DMS79 (cell line): ENCODE measurements around the gene DHX35.

ENCODE experiments used
- DNase-seq: peaks from one replicate; lab custom pipeline; 2025; lab: John Stamatoyannopoulos, UW

The DHX35 gene

DNA sequence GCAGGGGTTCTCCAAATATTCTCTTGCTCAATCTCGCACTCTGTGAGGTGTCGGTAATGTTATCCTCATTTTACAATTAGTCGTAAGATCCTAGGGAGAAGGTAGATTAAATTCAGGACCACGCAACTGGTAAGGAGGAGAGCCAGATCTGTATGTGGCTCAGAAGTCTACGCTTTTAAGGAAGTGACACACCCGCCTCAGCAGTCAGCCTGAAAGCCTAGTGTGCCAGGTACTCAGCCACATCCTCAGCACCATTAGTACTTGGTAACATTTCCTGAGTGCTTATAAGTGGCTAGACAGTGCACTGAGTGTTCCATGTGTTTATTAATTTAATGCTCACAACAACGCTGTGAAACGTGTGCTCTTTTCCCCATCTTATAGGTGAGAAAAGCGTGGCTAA lies 63.7 kb downstream of the DHX35 start:
- no peak for DNase-seq

DNA sequence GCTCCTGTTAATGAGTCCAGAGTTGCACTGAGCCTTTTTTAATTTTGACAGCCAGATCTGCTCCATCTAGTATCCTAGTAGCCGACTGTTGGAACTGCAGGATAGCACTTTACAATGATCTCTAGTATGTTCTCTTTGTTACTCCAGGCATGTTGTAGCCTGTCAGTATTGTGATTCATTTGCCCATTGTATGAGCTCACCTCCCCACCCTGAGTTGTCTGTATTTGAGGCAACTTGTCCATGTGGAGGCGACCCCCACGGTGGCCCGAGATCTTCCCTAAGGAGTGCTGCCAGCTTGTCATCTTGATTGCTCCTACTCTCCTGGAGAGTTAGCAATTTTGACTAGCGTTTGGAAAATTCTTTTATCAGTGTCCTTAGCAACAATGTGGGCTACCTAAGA lies 67.2 kb downstream of the DHX35 start:
- no peak for DNase-seq

DNA sequence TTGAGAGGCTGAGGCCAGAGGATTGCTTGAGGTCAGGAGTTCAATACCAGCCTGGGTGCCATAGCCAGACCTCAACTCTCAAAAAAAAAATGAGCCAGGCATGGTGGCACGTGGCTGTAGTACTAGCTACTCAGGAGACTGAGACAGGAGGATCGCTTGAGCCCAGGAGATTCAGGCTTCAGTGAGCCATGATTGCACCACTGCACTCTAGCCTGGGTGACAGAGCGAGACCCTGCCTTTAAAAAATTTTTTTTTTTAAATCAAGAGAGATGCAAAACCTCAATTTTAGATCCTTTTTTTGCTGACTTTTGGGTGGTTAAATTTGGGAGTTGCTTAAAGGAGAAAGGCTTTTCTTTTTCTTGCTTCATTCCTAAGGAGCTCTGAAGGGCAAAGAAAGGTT lies 70.9 kb downstream of the DHX35 start:
- DNase-seq = no peak

DNA sequence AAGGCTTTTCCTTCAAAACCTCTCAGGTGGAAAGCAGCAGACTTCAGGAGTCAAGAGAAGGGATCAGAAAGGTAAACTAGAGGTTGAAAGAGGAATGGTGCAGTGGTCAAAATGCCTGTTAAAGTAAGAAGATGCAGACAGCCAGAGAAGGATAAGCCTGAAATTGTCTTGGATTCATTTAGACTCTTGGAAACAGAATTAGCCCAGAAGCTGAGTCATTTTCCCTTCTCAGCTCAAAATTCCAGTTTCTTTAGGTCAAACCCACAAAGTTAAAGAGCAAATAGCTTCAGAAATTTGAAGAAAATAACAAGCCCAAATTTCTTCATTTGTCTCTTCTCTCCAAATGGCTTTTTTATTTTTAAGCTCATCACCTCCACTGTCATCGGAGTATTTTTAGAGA lies 73.9 kb downstream of the DHX35 start:
- DNase-seq = no peak

DNA sequence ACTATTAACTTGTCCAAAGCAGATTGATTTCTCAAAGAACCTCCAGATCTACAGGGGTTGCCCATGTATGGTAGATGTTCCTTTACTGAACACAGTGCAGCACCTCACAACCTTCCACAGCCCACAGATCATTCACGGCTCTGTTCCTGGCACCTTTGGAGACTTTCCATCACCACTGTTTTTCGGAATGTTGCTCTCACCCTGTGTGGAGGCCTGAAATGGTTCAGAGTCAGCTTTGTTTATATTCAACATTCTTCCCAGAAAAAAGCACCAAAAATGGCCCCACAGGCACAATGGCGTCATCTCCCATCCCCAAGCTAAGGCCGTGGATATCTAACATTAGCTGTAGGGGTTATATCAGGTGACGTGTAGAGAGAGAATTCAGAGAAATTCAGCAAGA lies 74.7 kb downstream of the DHX35 start:
- DNase-seq = no peak

DNA sequence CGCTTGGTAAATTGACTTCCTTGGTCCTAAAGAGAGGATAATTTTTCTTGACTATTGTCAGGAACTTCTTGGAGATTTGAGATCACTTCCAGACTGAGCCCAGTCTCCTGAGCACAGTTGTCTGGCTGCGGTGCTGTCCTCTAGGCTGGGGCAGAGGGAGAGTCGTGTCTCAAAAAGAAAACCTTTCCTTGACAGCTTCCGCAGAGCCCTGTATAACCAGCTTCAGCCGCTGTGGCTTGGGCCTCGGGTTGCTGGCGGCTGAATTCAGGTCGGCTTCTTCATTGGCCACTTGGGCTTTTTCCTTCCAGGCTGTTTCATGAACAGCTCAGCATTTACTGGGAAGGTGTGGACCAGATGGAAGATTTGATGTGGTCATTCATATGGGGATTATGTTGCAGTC lies 75.9 kb downstream of the DHX35 start:
- no peak for DNase-seq

DNA sequence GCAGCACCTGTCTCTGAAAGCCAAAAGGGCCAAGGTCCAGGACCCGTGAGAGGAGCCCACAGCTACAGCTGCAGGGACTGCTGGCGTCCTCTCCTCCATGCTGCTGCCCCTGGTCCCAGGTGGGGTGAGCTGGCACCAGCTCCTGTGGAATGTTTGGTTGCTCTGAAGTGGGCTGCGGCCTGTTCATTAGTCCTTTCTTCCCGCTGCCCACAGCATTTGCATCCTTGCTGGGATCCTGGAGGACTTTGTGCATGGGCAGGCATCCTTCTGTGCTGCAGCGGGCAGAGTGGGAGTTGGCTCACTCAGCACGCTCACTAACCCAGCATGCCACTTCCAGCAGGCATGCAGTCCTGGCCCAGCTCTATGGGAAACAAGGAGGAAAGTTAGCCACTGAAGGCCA lies 76.4 kb downstream of the DHX35 start:
- no peak for DNase-seq

DNA sequence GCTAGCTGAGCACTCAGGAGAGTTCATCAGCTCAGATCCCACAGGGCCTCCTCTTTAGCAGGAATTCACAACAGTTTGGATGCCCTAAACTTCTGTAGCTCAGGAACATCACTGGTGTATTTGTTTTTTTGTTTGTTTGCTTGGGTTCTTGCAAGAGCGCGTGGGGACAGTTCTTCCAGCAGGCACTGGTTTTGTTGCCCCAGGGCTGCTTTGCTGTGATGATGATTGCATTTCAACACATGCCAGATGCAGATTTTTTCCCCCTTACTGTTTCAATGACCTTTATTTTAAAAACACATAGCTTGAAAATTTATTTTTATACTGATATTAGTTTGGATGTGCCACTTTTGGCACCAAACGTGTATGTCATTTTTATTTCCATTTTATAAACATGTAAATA lies 77.1 kb downstream of the DHX35 start:
- no peak for DNase-seq

DNA sequence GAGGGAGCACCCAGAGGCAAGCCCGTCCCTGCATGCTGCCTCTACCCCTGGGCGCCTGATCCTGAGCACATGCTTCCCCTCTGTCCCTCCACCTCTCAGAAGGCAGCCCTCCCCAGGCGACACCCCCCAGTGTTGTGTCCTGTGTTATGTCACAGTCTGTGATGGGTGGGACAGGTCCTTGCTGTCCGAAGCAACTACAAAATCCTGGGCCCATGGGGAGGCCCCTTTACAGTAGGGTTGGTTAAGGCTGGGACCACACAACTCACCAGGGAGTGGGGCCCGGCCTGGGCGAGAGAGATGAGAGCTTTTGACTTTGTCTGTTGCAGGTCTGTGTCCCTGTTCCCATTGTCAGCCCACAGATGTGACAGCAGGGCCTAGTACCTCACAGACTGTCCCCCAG lies 78.0 kb downstream of the DHX35 start:
- no peak for DNase-seq

DNA sequence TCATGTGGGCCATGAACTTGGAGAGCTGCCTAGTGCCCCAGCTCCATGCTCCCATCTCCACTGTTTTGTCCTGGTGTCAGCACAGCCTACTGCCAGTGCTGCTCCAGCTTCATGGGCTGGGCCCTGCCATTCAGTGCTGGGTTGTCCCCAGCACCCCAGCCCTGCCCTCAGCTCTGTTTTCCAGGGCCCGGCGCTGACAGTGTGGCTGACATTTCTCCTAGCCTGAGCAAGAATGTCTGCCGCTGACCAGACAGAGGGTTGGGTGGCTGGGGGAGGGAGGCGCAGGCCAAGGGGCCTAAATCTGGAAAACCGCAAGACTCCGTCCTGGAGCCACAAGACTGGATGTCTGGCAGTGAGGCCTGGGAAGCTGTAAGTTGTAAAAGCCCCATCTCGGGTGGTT lies 78.9 kb downstream of the DHX35 start:
- no peak for DNase-seq

DNA sequence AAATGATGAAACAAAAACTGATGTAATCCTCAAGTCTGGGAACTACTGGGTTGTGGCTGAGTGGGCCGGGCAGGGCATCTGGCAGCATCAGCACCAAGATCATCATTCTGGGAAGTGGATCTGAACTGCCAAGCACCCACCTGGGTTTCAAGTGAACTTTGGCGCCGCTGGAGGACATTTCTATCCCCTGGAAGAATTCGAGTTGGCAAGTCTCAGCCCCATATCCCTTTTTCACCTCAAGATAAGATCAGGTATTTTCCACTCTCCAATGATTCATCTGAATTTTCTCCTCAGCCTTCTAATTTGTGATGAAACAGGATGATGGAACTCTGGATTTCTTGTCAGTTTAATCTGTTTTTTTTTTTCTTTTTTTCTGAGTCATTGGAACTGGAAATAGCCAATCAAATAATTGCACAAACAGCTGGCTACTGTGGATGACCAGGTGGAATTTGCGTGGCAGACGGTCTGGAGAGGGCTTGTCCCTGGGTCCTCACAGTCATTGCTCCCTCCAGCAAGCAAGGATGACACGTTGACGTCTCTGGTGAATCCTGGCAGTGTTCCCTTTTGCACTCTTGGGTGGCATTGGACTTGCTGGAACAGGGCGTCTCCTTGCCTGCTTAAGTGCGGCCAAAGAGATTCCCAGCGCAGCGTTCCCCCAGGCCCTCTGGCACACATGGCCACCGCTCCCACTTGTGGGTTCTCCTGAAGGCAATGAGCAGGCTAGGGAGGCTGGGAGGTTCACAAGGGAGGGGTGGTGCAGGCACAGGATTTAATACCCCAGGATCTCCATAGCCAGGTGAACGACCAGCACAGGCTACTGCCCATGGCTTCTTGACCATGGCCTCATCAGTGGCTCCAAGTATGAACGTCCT lies 80.4 kb downstream of the DHX35 start:
- DNase-seq = no peak

DNA sequence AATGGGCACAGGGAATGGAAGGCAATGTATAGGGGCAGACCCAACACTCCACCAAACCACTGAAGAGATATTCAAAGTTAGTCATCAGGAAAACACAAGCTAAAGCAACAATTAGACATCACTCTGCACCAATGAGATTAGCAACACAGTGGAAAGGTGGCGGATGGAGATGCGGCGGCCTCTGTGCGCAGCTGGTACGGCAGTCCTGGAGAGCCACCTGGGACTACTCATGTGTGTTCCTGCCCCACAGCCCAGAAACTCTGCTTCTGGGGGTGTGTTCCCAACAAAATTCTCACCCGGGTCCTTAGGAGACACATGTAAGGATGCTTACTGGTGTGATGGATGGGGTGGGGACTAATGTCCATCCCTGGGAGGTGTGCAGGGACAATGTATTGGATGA lies 82.4 kb downstream of the DHX35 start:
- no peak for DNase-seq

DNA sequence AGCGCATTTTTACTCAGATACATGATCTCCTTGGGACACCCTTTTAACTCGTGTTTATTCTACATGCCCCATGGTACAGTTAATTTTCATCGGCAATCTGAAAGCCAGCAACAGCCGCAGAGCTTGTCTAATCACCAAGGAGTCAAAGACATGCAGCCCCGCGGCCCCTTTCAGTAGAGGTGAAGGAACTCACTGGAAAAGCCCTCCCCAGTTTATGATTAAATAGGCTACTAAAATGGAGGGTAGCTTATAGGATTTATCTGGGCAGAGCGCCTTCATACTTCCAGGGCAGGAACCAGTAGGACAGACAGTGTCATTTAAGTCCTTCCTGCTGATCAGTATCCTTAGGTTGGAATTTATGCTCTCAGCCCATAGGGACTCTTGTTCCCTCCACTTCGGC lies 83.5 kb downstream of the DHX35 start:
- no peak for DNase-seq

DNA sequence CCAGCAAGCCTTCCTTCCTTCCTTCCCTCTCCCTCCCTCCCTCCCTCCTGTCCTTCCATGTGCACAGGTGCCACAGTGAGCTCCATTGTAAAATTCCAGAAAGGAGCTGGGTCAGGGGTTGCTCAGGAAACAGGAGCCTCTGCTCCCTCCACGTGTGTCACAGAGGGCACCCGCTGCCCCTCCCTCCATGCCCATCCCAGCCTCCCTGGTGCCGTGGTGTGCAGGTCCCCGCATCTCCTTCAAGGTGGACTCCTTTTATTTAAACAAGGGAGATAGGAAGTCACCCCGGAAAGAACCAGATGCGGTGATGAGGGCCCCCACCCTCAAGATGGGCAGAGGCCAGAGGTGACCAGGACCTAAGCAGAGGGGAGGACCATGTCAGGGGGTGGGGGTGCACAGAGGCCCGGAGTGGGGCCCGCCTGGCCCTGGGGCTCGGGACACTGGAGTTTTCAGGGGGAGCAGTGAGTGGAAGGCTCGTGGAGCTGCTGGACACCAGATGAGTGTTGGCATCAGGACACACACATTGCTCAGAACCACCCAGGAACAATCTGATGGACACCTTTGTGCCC lies 85.4 kb downstream of the DHX35 start:
- DNase-seq = no peak

DNA sequence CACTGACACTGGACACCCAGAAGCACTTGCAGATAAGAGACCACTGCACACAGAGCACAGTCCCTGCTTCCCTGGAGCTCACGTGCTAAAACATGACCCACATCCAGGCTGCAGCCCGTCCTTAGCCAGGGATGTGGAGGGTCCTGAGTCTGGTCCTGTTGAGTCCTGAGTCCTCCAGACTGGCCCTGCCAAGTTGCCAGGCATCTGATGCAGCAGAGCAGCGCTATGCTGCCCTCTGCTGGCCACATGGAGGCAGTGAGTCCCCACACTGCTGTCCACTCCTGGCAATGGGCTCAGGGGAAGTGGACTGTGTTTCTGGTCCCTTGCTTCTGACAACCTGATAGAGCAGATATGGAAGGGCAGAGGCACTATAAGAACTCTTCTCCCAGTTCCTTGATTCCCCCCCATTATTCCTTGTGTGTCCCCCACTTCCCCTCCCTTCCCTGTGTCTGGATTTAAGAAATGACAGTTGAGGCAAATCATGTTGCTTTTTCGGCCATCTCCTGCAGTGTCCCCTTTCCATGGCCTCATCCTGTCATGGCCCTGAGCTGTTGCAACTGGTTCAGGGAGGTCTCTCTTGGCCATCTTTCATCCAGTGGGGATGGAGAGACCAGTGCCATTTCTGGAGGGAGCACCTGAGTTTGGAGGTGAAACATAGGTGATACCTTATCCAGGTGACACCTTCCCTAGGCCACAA lies 86.0 kb downstream of the DHX35 start:
- DNase-seq = peak; percentile 5

DNA sequence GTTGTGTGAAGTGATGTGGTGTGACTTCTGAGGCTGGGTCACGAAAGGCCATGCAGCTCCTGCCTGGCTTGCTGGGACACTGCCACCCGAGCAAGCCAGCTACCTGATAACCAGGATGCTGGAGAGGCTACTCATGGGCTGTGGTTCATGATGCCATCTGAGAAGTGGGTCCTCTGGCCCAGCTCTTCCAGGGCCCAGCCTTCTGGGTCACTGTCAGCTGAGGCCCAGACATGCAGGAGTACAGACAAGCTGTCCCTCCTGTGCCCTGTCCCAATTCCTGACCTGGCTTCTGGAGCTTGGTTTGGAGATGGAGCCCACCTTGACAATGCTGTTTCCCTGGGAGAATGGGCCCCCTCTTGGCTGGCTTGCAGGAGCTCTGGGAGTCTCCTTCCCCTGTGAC lies 87.0 kb downstream of the DHX35 start:
- DNase-seq = no peak

DNA sequence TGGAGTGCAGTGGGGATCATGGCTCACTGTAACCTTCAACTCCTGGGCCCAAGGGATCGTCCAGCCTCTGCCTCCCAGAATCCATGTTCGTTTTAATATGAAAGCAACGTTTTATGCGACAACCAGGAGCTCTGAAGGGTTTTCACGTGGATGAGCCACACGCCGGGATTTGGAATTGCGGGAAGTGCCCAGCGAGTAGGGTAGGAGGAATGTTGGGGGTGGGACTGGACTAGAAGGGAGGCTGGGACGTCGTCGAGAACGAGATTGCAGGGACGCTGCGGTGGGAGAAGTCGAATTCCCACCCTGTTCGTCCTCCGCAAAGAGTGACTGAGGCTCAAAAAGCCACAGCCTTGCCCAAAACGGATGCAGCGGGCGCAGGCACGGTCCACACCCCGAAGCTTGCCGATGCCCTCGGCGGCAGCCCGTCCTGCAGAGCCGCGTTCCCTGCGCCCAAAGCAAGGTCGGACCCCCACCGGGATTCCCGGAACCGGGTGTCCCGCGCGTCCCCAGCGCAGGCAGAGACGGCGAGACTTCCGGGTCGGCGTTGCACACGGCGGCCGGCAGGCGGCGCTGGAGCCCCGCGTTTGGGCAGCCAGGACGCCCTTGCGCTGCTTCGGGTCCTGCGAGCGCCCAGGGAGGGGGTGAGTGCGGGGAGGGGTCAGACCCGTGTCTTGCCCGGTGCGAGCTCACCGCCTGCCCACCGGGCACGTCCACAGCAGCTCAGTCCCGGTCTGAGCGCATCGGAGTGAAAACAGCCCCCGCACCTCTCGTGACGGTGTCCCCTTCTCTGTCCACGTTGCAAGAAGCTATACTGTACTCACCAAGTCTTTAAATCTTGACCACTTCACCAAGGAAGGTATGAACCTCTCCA lies 87.8 kb downstream of the DHX35 start:
- no peak for DNase-seq

DNA sequence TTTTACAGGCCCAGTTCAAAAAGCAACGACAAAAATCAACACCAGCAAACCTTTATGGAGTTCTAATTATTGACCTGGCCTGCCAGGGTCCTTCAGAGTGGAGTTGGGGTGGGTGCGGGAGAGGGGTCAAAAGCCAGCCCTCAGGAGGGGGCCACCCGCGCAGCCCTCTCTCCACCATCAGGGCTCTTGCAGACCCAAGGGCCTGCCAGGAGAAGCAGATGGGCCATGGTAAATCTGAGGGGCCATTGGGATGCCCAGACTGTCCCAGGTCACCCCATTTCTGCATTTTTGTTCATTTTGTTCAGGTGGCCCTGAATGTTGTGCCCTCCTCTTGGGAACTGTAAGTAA lies 88.4 kb downstream of the DHX35 start:
- no peak for DNase-seq

DNA sequence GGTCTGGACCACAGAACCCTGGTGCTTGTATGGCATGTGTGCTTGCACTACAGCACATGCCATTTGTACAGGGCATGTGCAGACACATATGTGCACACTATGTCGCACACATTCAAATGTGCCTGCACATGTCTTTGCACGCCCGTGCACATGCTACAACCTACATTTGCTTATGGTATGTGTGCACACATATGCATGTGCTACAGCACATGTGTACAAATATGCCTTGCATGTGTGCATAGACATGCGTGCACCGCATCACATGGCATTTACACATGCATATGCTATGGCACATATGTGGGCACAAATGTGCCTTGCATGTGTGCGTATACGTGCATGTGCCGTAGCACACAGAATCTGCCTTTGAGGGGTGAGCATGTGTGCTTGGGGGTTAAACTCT lies 90.5 kb downstream of the DHX35 start:
- DNase-seq = no peak

DNA sequence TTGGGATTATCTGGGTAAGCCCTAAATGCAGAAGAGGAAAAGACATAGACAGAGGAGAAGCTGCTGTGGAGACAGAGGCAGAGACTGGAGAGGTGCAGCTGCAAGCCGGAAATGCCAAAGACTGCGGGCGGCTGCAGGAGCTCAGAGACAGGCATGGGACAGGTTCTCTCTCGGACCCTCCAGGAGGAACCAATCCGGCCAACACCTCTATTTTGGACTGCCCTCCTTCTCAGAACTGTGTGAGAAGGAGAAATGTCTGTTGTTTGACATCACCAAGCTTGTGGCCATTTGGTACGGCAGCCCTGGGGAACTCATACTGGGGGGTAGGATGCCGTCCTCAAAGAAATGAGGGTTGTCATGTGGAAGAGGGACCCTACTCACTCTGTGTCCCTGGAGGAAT lies 95.0 kb downstream of the DHX35 start:
- no peak for DNase-seq

DNA sequence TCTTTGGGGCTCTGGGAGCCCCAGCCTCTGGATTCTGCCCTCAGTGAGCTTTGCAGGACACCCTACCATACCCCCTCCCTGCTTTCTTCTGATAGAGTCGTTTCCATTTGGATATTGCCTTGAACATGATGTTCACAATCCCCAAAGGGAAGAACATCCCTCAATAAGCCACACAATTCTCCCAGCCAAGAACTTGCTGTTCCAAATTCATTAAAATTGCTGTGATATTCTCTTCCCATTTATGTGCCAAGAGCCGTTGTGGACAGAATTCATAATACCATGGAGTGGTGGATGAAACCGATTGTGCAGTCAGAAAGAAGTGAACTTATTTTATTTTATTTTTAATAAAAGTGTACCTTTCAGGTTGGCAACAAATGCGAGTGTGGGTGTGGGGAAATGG lies 95.8 kb downstream of the DHX35 start:
- no peak for DNase-seq

DNA sequence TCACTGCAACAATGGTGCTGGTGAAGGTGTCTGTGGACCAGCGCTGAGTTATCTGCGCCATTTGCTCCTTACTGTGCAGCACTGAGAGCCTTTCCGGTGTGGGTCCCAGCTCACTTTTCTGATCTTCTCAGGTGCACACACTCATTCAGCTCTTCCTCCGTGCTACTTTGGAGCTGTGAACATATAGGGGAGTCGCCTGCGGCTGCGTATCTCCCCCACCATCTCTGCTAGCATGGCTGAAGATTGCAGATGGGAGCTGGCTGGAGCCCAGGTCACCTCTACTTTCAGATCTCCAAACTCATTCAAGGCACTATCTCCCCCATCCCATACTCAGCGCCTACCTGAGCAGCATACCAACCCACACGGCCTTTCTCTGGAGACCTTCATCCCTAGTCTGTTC lies 96.9 kb downstream of the DHX35 start:
- no peak for DNase-seq
